Activated CD4-positive, alpha-beta T cell treated with anti-CD3 and anti-CD28 coated beads for 48 hours (primary cell): ENCODE results near the gene KLF13.
A peak's percentile ranks its signal among the peaks of the same experiment; 100 is the strongest.
"Not testable (repeated sequence)": the region's sequence is repeated elsewhere in the genome, so short reads cannot be mapped to it uniquely, and the experiment has no call there.

Source experiments
- DNase-seq: peaks from one replicate; pipeline ENCODE4 v3.0.0-alpha.2; 2020

The KLF13 gene

GRCh38 chr15:31347067-31347975 is 20.7 kb downstream of the KLF13 start:
- DNase-seq, result peak; percentile 91

- no peak for DNase-seq
These were observed 21.6 kb downstream of the KLF13 start for GRCh38 chr15:31347981-31348803.

GRCh38 chr15:31349233-31350141 is 22.9 kb downstream of the KLF13 start:
- no peak for DNase-seq

GRCh38 chr15:31350771-31351170 is 24.1 kb downstream of the KLF13 start:
- DNase-seq, result no peak

GRCh38 chr15:31352339-31352751 is 25.7 kb downstream of the KLF13 start:
- no peak for DNase-seq

- peak; percentile 47 for DNase-seq
These were observed 26.5 kb downstream of the KLF13 start for GRCh38 chr15:31352911-31353811.

- no peak for DNase-seq
These were observed 27.3 kb downstream of the KLF13 start for GRCh38 chr15:31353931-31354330.

GRCh38 chr15:31356097-31356496 is 29.5 kb downstream of the KLF13 start:
- DNase-seq, result not testable (repeated sequence)

GRCh38 chr15:31357148-31357547 is 30.5 kb downstream of the KLF13 start:
- peak; percentile 45 for DNase-seq

GRCh38 chr15:31358163-31358562 is 31.5 kb downstream of the KLF13 start:
- no peak for DNase-seq

- DNase-seq, result no peak
These were observed 32.5 kb downstream of the KLF13 start for GRCh38 chr15:31358957-31359701.

GRCh38 chr15:31359702-31360111 is 33.1 kb downstream of the KLF13 start:
- no peak for DNase-seq

- no peak for DNase-seq
These were observed 33.5 kb downstream of the KLF13 start for GRCh38 chr15:31360158-31360561.

- peak; percentile 67 for DNase-seq
These were observed 34.5 kb downstream of the KLF13 start for GRCh38 chr15:31360843-31361763.

- no peak for DNase-seq
These were observed 35.3 kb downstream of the KLF13 start for GRCh38 chr15:31361764-31362515.

GRCh38 chr15:31362886-31363285 is 36.3 kb downstream of the KLF13 start:
- DNase-seq, result no peak

- peak; percentile 67 for DNase-seq
These were observed 37.8 kb downstream of the KLF13 start for GRCh38 chr15:31364301-31365031.

- DNase-seq, result no peak
These were observed 38.5 kb downstream of the KLF13 start for GRCh38 chr15:31365032-31365654.
